OCI-LY1 (cell line): ENCODE data around the gene CITED2.
"Not testable (repeated sequence)": the region's sequence is repeated elsewhere in the genome, so short reads cannot be mapped to it uniquely, and the experiment has no call there.

ENCODE experiments used
- EZH2 ChIP-seq: fragments of 200-600 bp; sonication (generic), shearing (Covaris generic); IDR thresholded peaks from 2 replicates; pipeline ENCODE4 v1.8.0; 2017; ENCODE audit warnings: borderline replicate concordance, mixed run types, mild to moderate bottlenecking, antibody characterized with exemption, low read length, moderate library complexity, mixed read lengths
- TF ChIP-seq, protein P1 (sequence below): fragments of 200-600 bp; sonication (generic), shearing (Covaris generic); IDR thresholded peaks from 2 replicates; pipeline ENCODE4 v1.5.1; 2017; ENCODE audit warnings: mild to moderate bottlenecking, antibody characterized with exemption, low read length, moderate library complexity, mixed read lengths

DNA sequence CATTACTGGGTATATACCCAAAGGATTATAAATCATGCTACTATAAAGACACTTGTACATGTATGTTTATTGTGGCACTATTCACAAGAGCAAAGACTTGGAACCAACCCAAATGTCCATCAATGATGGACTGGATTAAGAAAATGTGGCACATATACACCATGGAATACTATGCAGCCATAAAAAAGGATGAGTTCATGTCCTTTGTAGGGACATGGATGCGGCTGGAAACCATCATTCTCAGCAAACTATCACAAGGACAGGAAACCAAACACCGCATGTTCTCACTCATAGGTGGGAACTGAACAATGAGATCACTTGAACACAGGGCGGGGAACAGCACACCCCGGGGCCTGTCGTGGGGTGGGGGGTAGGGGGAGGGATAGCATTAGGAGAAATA lies 10.7 kb downstream of the CITED2 start:
- TF ChIP-seq, protein P1, sequence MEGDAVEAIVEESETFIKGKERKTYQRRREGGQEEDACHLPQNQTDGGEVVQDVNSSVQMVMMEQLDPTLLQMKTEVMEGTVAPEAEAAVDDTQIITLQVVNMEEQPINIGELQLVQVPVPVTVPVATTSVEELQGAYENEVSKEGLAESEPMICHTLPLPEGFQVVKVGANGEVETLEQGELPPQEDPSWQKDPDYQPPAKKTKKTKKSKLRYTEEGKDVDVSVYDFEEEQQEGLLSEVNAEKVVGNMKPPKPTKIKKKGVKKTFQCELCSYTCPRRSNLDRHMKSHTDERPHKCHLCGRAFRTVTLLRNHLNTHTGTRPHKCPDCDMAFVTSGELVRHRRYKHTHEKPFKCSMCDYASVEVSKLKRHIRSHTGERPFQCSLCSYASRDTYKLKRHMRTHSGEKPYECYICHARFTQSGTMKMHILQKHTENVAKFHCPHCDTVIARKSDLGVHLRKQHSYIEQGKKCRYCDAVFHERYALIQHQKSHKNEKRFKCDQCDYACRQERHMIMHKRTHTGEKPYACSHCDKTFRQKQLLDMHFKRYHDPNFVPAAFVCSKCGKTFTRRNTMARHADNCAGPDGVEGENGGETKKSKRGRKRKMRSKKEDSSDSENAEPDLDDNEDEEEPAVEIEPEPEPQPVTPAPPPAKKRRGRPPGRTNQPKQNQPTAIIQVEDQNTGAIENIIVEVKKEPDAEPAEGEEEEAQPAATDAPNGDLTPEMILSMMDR = not testable (repeated sequence)
- TF ChIP-seq EZH2 = not testable (repeated sequence)
